Thyroid gland (tissue), 4 donors: ENCODE data around the gene ARV1.
"Not testable (repeated sequence)": the region's sequence is repeated elsewhere in the genome, so short reads cannot be mapped to it uniquely, and the experiment has no call there.

ENCODE experiments used
- POLR2A ChIP-seq, 2 donors: fragments of 450-650 bp; IDR thresholded peaks; one replicate each; pipeline ENCODE4 v1.6.1; 2017; ENCODE audit warnings: antibody characterized with exemption in 2 of 2, mild to moderate bottlenecking in 2 of 2, moderate library complexity in 1 of 2
- TF ChIP-seq, protein P1 (sequence below), 6 experiments: fragments of 200-600 bp in 3 of 6; fragments of 450-650 bp in 3 of 6; sonication (generic) in 3 of 6; IDR thresholded peaks; one replicate each; pipeline ENCODE4 v1.5.1; 2016 to 2019; ENCODE audit warnings: antibody characterized with exemption in 6 of 6, mild to moderate bottlenecking in 2 of 6, inconsistent platforms in 1 of 6, moderate library complexity in 1 of 6

DNA sequence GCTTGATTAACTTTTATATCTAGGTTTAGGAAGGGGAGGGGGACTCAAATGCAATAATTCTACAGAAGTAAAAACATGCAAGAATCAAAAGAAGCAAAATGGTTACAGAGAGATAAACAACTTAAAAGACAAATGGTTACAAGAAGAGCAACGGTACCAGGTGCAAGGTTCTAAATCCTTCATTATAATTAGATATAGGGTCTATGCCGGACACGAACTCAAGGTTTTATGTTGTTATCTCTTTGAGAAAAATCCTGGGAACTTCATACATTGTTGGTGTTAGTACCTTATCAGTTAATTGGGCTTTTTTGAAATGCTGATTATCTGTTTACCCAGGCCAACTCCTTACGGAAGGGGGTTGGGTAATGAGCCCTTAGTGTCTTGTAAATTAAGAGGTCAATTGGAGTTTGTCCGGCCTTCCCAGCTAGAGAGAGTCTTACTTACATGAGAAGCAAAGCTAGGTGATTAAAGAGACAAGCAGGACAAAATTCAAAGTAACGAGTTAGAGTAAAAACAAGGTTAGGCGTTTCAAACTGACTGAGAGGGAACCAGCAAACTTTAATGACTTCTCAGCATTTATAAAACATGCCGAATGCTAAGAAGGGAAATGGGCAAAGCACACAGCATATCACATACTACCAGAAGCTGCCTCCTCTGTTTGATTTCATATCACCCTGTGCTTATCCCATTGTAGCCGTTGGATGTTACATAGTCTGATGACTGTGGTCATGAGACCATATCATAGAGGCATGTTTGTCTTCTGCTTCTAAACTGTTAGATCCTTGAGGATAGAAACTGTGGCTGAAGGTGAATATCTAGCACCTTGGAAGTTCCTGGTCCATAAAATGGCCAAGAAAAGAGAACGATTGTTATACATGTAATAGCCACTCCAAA lies 6.0 kb downstream of the ARV1 start:
- TF ChIP-seq POLR2A (IDR thresholded peaks at IDR 0.05): not testable (repeated sequence)
- TF ChIP-seq, protein P1, sequence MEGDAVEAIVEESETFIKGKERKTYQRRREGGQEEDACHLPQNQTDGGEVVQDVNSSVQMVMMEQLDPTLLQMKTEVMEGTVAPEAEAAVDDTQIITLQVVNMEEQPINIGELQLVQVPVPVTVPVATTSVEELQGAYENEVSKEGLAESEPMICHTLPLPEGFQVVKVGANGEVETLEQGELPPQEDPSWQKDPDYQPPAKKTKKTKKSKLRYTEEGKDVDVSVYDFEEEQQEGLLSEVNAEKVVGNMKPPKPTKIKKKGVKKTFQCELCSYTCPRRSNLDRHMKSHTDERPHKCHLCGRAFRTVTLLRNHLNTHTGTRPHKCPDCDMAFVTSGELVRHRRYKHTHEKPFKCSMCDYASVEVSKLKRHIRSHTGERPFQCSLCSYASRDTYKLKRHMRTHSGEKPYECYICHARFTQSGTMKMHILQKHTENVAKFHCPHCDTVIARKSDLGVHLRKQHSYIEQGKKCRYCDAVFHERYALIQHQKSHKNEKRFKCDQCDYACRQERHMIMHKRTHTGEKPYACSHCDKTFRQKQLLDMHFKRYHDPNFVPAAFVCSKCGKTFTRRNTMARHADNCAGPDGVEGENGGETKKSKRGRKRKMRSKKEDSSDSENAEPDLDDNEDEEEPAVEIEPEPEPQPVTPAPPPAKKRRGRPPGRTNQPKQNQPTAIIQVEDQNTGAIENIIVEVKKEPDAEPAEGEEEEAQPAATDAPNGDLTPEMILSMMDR (IDR thresholded peaks at IDR 0.05): not testable (repeated sequence)
